SK-N-MC (cell line): ENCODE measurements around the gene KANTR.
A peak's percentile ranks its signal among the peaks of the same experiment; 100 is the strongest.

Experiments used
- FOXP2 ChIP-seq: optimal IDR thresholded peaks from 2 replicates; pipeline ENCODE3; 2011; ENCODE audit warnings: mild to moderate bottlenecking, moderate library complexity; ENCODE audit not compliant: insufficient read depth; ENCODE audit errors: extremely low read length, control extremely low read depth
- POLR2AphosphoS5 ChIP-seq: IDR thresholded peaks from 2 replicates; pipeline ENCODE4 v1.6.1; 2012; ENCODE audit warnings: mild to moderate bottlenecking, low read depth, low read length, borderline replicate concordance

DNA sequence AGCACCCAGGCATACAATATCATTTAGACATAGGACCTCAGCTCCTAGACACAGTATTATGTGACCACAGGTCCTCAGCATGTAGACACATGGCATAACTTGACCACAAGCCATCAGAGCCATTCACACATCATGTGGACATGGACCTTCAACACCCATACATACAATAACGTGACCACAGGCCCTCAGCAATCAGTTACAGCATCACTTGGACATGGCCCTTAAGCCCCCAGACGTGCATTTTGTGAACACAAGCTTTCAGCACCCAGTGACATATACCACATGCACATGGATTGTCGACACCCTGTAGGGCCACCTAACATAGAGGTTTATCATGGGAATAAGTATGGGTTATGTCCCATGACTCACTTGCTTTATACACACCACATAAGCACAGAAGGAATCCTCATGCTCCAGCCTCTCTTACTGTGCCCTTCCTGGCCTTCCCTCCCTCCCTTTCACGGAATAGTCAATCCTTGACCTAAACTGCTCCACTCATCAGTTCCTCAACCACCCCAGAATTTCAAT lies 9.8 kb upstream of the KANTR start:
- TF ChIP-seq POLR2AphosphoS5 (0 out of 2 replicates have a peak, but pooled peaks have one; percentile 9), FOXP2 (no peak)
